Stimulated activated effector memory CD8-positive, alpha-beta T cell treated with anti-CD3 and anti-CD28 coated beads, Interleukin-12 subunit alpha, Interleukin-12 subunit beta, amount 100 ng/mL, for 72 hours (primary cell): ENCODE measurements around the gene ICAM4.
A peak's percentile ranks its signal among the peaks of the same experiment; 100 is the strongest.
"Not testable (repeated sequence)": the region's sequence is repeated elsewhere in the genome, so short reads cannot be mapped to it uniquely, and the experiment has no call there.

Source experiments
- ATAC-seq: fragments of 150-1000 bp; cut with Tn5 transposase; 2 replicates; pipeline ENCODE4 v1.10.0; 2021
- DNase-seq, 2 donors: peaks; one replicate each; pipeline ENCODE4 v3.0.0; 2021 to 2022; ENCODE audit warnings: low spot score in 2 of 2
- H3K27ac Mint-ChIP-seq: one replicate; pipeline ENCODE4 v1.8.0; 2022; ENCODE audit warnings: mild to moderate bottlenecking, mixed read lengths
- H3K36me3 Mint-ChIP-seq: one replicate; pipeline ENCODE4 v1.8.0; 2022; ENCODE audit warnings: mild to moderate bottlenecking, mixed read lengths
- H3K4me1 Mint-ChIP-seq: one replicate; pipeline ENCODE4 v1.8.0; 2022; ENCODE audit warnings: mixed read lengths
- H3K4me3 Mint-ChIP-seq: one replicate; pipeline ENCODE4 v1.8.0; 2022; ENCODE audit warnings: mild to moderate bottlenecking, mixed read lengths
- H3K9me3 Mint-ChIP-seq: one replicate; pipeline ENCODE4 v1.8.0; 2022; ENCODE audit warnings: mixed read lengths

ICAM4 gene

GRCh38 chr19:10279737-10280442 lies 6.9 kb upstream of the ICAM4 start:
- Mint-ChIP-seq H3K4me3 (peak overlapping the region; percentile 37), H3K36me3 (peaks cover 100% of the 10 kb centered on the region), H3K27ac (no peak overlapping the region), H3K4me1 (peaks cover 47% of the 10 kb centered on the region), H3K9me3 (no peaks in the 10 kb centered on the region)
- ATAC-seq (no peak), DNase-seq (no peak)

DNA sequence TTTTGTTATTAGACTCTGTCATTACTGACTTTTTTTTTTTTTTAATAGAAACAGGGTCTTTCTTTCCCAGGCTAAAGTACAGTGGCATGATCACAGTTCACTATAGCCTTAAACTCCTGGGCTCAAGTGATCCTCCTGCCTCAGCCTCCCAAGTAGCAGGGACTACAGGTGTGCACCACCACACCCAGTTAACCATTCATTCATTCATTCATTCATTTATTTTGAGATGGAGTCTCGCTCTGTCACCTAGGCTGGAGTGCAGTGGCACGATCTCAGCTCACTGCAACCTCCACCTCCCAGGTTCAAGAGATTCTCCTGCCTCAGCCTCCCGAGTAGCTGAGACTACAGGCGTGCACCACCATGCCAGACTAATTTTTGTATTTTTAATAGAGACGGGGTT lies 4.7 kb upstream of the ICAM4 start:
- H3K27ac Mint-ChIP-seq, H3K4me3 Mint-ChIP-seq, ATAC-seq, H3K9me3 Mint-ChIP-seq, DNase-seq: not testable (repeated sequence)
- Mint-ChIP-seq H3K4me1 (peaks cover 59% of the 10 kb centered on the region), H3K36me3 (peaks cover 100% of the 10 kb centered on the region)

- H3K4me1 Mint-ChIP-seq = peaks cover 61% of the 10 kb centered on the region
- no peak overlapping the region for H3K4me3 Mint-ChIP-seq
- ATAC-seq = no peak
These were observed 3.3 kb upstream of the ICAM4 start for GRCh38 chr19:10283301-10284064.

DNA sequence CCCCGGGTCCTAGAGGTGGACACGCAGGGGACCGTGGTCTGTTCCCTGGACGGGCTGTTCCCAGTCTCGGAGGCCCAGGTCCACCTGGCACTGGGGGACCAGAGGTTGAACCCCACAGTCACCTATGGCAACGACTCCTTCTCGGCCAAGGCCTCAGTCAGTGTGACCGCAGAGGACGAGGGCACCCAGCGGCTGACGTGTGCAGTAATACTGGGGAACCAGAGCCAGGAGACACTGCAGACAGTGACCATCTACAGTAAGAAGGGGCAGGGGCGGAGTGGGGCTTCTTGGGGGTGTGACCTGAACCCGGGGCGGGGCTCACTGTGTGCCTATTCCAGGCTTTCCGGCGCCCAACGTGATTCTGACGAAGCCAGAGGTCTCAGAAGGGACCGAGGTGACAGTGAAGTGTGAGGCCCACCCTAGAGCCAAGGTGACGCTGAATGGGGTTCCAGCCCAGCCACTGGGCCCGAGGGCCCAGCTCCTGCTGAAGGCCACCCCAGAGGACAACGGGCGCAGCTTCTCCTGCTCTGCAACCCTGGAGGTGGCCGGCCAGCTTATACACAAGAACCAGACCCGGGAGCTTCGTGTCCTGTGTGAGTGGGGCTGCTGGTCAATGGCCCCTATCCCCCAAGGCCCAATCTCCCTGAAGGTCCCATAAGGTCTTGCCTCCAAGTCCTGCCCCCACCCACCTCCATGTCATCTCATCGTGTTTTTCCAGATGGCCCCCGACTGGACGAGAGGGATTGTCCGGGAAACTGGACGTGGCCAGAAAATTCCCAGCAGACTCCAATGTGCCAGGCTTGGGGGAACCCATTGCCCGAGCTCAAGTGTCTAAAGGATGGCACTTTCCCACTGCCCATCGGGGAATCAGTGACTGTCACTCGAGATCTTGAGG lies 2.4 kb upstream of the ICAM4 start:
- Mint-ChIP-seq H3K36me3 (peaks cover 95% of the 10 kb centered on the region), H3K27ac (no peak overlapping the region), H3K4me1 (peaks cover 62% of the 10 kb centered on the region), H3K4me3 (no peak overlapping the region), H3K9me3 (no peaks in the 10 kb centered on the region)
- ATAC-seq = no peak
- no peak for DNase-seq

More at GRCh38 chr19:10283301-10284064, 3.3 kb upstream of the ICAM4 start:
- Mint-ChIP-seq H3K27ac (peak overlapping the region; percentile 52), H3K36me3 (peaks cover 97% of the 10 kb centered on the region), H3K9me3 (no peaks in the 10 kb centered on the region)
- no peak for DNase-seq

DNA sequence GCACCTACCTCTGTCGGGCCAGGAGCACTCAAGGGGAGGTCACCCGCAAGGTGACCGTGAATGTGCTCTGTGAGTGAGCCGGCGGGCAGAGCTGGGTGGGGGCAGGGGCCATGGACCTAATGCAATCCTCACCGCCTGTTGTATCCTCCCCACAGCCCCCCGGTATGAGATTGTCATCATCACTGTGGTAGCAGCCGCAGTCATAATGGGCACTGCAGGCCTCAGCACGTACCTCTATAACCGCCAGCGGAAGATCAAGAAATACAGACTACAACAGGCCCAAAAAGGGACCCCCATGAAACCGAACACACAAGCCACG lies 1.8 kb upstream of the ICAM4 start:
- DNase-seq (no peak), ATAC-seq (no peak)
- H3K4me3 Mint-ChIP-seq = no peak overlapping the region
- peak overlapping the region; percentile 42 for H3K27ac Mint-ChIP-seq
- H3K36me3 Mint-ChIP-seq = peaks cover 89% of the 10 kb centered on the region
- H3K9me3 Mint-ChIP-seq = no peaks in the 10 kb centered on the region
- peaks cover 62% of the 10 kb centered on the region for H3K4me1 Mint-ChIP-seq

- Mint-ChIP-seq H3K9me3 (no peaks in the 10 kb centered on the region), H3K27ac (peak overlapping the region; percentile 42), H3K4me1 (peaks cover 63% of the 10 kb centered on the region), H3K4me3 (no peak overlapping the region), H3K36me3 (peaks cover 87% of the 10 kb centered on the region)
- no peak for ATAC-seq
- no peak for DNase-seq
These were observed 1.4 kb upstream of the ICAM4 start for GRCh38 chr19:10285393-10285792.

DNA sequence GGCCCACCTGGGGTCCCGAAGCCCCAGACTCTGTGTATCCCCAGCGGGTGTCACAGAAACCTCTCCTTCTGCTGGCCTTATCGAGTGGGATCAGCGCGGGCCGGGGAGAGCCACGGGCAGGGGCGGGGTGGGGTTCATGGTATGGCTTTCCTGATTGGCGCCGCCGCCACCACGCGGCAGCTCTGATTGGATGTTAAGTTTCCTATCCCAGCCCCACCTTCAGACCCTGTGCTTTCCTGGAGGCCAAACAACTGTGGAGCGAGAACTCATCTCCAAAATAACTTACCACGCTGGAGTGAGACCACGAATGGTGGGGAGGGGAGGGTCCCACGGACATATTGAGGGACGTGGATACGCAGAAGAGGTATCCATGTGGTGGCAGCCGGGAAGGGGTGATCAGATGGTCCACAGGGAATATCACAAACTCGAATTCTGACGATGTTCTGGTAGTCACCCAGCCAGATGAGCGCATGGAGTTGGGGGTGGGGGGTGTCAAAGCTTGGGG lies 2.0 kb downstream of the ICAM4 start:
- no peaks in the 10 kb centered on the region for H3K9me3 Mint-ChIP-seq
- H3K4me3 Mint-ChIP-seq = peak overlapping the region; percentile 96
- ATAC-seq (peak; percentile 29), DNase-seq (no peak)
- H3K4me1 Mint-ChIP-seq = peaks cover 90% of the 10 kb centered on the region
- peak overlapping the region; percentile 63 for H3K27ac Mint-ChIP-seq
- peaks cover 76% of the 10 kb centered on the region for H3K36me3 Mint-ChIP-seq

DNA sequence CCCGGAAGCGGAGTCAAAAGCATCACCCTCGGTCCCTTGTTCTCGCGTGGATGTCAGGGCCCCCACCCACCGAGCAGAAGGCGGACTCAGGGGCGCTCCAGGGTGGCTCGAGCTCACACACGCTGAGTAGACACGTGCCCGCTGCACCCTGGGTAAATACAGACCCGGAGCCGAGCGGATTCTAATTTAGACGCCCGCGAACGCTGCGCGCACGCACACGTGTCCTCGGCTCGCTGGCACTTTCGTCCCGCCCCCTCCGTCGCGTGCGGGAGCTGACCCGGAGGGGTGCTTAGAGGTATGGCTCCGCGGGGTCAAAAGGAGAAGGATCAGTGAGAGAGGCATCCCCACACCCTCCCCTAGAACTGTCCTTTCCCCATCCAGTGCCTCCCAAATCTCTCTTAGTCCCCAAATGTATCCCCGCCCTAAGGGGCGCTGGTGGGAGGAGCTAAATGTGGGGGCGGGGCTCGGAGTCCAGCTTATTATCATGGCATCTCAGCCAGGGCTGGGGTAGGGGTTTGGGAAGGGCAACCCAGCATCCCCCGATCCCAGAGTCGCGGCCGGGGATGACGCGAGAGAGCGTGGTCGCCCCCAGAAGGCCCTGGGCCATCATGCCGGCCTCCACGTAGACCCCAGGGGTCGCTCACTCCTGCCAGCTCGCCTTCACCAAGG lies 2.5 kb downstream of the ICAM4 start:
- H3K4me3 Mint-ChIP-seq = peak overlapping the region; percentile 96
- H3K9me3 Mint-ChIP-seq = no peaks in the 10 kb centered on the region
- peak overlapping the region; percentile 63 for H3K27ac Mint-ChIP-seq
- peaks cover 92% of the 10 kb centered on the region for H3K4me1 Mint-ChIP-seq
- DNase-seq (peak in 1 of 2 donors; percentile 84), ATAC-seq (peak; percentile 69)
- peaks cover 70% of the 10 kb centered on the region for H3K36me3 Mint-ChIP-seq

- H3K27ac Mint-ChIP-seq = peak within 1 kb of the TSS; percentile 83
- peak; percentile 26 for ATAC-seq
- no peaks in the 10 kb centered on the region for H3K9me3 Mint-ChIP-seq
- peak within 1 kb of the TSS; percentile 96 for H3K4me3 Mint-ChIP-seq
- no peak for DNase-seq
- H3K36me3 Mint-ChIP-seq = peaks cover 64% of the 10 kb centered on the region
- H3K4me1 Mint-ChIP-seq = peaks cover 92% of the 10 kb centered on the region
These were observed 3.1 kb downstream of the ICAM4 start, which contains the start of gene ICAM5 for GRCh38 chr19:10289836-10290356. Gene ICAM5, plus strand, starts transcription at chr19:10289952. Its CDS starts 92 bp downstream, at chr19:10290044.

DNA sequence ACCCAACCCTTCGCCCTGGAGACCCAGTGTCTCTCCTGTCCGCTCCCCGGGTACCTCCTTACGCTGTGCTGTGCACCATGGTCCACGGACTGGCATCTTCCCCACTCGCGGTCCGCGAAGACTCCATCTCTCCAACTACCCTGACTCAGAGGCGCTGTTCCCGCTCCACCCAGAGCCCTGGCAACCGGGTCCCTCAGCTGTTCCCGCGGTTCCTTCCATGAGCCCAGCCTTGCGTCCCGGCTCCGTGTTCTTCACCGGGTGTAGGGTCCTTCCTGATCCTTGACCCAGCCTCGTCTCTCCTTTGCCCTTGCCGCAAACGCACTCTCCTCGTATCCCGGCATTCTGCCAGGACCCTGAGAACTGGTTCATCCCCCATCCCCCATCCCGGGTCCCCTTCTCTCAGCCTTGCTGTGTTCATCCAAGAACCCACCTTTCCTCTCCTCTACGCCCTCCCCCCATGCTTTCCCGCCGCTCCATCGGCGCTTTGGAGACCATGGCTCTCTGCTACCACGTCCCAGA lies 3.7 kb downstream of the ICAM4 start:
- H3K9me3 Mint-ChIP-seq = no peaks in the 10 kb centered on the region
- ATAC-seq (no peak), DNase-seq (no peak)
- H3K4me3 Mint-ChIP-seq = peak overlapping the region; percentile 96
- H3K27ac Mint-ChIP-seq = peak overlapping the region; percentile 83
- peaks cover 92% of the 10 kb centered on the region for H3K4me1 Mint-ChIP-seq
- peaks cover 61% of the 10 kb centered on the region for H3K36me3 Mint-ChIP-seq

DNA sequence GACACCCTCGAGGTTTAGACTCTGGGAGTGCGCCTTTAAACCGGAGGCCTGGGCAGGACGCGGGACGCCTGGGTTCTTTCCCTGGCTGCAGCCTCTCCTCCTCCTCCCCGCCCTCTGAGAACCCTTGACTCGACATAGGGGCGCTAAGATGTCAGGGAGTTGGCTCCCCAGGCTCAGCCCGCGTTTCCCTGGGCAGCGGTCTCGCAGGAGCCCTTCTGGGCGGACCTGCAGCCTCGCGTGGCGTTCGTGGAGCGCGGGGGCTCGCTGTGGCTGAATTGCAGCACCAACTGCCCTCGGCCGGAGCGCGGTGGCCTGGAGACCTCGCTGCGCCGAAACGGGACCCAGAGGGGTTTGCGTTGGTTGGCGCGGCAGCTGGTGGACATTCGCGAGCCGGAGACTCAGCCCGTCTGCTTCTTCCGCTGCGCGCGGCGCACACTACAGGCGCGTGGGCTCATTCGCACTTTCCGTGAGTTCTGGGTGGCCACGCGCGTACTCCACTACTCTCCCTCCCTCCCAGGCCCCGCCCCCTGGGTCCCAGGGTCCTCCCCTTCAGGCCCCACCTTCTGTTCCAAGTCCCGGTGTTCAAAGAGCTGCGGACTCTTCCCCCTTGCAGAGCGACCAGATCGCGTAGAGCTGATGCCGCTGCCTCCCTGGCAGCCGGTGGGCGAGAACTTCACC lies 4.3 kb downstream of the ICAM4 start:
- H3K4me3 Mint-ChIP-seq = peak overlapping the region; percentile 96
- ATAC-seq (peak; percentile 43), DNase-seq (peak in 1 of 2 donors; percentile 78)
- H3K27ac Mint-ChIP-seq = peak overlapping the region; percentile 83
- H3K36me3 Mint-ChIP-seq = peaks cover 60% of the 10 kb centered on the region
- H3K4me1 Mint-ChIP-seq = peaks cover 92% of the 10 kb centered on the region
- H3K9me3 Mint-ChIP-seq = no peaks in the 10 kb centered on the region

DNA sequence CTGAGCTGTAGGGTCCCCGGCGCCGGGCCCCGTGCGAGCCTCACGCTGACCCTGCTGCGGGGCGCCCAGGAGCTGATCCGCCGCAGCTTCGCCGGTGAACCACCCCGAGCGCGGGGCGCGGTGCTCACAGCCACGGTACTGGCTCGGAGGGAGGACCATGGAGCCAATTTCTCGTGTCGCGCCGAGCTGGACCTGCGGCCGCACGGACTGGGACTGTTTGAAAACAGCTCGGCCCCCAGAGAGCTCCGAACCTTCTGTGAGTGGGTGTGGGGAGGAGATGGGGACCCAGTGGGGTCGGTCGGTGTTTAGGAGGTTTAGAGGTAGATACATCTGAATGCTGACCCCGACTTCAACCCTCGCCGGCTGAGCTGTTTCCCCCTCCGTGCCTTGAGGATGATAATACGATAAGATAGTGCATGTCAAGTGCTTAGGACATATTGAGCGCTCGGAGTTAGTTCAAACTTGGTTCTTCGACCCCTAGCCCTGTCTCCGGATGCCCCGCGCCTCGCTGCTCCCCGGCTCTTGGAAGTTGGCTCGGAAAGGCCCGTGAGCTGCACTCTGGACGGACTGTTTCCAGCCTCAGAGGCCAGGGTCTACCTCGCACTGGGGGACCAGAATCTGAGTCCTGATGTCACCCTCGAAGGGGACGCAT lies 4.9 kb downstream of the ICAM4 start:
- Mint-ChIP-seq H3K27ac (no peak overlapping the region), H3K36me3 (peaks cover 53% of the 10 kb centered on the region), H3K9me3 (no peaks in the 10 kb centered on the region), H3K4me1 (peaks cover 85% of the 10 kb centered on the region), H3K4me3 (peak overlapping the region; percentile 96)
- DNase-seq (no peak), ATAC-seq (no peak)

DNA sequence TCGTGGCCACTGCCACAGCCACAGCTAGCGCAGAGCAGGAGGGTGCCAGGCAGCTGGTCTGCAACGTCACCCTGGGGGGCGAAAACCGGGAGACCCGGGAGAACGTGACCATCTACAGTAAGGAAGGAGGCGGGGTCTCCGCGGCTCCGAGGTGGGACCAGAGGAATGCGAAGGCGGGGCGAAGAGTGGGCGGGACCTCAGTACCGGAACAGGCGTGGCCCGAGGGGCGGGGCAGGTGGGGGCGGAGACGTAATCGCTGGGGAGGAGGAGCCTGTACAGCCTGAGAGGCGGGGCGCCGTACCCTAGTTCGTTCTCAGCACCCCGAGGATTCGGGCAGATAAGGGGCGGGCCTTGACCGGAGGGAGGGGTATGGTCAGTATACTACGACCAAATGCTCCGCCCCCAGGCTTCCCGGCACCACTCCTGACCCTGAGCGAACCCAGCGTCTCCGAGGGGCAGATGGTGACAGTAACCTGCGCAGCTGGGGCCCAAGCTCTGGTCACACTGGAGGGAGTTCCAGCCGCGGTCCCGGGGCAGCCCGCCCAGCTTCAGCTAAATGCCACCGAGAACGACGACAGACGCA lies 5.5 kb downstream of the ICAM4 start:
- peak; percentile 80 to 92 for DNase-seq
- ATAC-seq = peak; percentile 60
- Mint-ChIP-seq H3K4me3 (peak overlapping the region; percentile 96), H3K4me1 (peaks cover 79% of the 10 kb centered on the region), H3K36me3 (peaks cover 47% of the 10 kb centered on the region), H3K9me3 (no peaks in the 10 kb centered on the region), H3K27ac (no peak overlapping the region)
